GM21515 (cell line): ENCODE results near the gene GHITM.
"Not testable (repeated sequence)": the region's sequence is repeated elsewhere in the genome, so short reads cannot be mapped to it uniquely, and the experiment has no call there.

Experiments used
- ATAC-seq: cut with Tn5 transposase; IDR thresholded peaks from one replicate; pipeline ENCODE4 v1.9.1; 2021; ENCODE audit not compliant: unreplicated experiment

Gene GHITM

GRCh38 chr10:84175436-84175835, 36.1 kb downstream of the GHITM start:
- no peak for ATAC-seq

- no peak for ATAC-seq
Observed at GRCh38 chr10:84176351-84176750, 37.0 kb downstream of the GHITM start.

DNA sequence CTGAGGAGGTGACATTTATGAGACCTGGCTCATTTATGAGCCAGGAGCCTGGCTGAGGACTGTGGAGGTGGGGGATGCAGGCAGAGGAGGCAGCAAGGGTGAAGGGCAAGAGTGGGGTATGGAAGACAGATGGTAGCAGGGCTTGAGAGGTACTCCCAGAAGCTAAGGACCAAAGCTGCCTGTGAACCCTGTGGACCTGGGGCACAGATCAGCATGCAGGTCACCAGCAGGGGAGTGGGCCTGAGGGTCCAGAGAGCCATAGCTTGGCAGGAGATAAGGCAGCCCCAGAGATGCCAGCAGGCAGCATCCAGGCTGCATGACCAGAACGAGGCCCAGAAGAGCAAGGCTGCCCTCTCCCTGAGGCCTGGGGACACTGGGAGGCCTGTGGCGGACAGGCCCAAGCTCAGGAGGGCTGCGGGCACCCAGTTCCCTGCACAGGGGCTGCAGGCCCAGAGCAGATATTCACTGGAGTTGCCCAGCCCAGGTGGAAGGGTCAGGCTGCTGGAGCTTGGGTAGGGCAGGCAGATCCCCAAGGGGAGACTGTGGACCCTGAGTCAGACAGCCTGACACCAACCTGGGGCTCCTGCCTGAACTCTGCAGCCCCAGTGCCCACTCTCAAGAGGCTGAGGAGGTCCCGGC, 37.6 kb downstream of the GHITM start:
- ATAC-seq = no peak

DNA sequence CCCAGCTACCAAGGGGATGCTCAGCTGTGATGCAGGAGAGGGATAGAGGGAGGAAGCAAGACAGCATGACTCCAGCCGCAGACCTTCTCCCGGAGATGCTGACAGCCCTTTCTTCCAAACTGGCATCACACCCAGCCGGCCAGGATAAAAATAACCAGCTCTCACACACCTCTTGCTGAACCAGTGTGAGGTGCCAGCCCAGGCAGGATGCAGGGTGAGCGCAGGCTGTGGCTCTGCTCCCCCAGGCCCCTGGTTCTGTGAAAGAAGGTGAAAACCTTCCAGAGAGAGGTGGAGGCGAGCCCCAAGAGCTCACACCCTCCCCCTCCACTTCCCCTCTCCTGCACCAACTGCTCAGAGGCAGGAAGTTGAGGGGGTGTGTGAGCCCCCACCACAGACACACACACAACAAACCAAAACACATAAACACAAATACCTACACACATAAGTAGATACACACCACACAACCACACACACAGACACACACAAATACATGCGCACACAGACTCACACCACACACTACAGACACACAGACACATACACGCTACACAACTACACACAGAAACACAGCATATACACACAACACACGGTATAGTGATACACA, 38.3 kb downstream of the GHITM start:
- no peak for ATAC-seq

DNA sequence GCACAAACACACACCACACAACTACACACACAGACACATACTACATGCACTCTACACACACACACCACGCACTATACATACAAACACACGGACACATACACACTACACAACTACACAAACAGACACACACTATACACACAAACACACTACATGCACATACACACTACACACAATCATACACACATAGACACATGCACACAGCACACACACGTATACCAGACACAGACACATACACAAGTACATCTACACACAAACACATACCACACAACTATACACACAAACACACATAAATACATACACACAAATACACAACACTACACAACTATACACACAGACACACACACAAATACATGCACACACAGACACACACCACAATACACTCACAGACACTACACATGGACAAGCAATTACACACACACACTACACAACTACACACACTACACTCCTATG, 38.9 kb downstream of the GHITM start:
- ATAC-seq = no peak

DNA sequence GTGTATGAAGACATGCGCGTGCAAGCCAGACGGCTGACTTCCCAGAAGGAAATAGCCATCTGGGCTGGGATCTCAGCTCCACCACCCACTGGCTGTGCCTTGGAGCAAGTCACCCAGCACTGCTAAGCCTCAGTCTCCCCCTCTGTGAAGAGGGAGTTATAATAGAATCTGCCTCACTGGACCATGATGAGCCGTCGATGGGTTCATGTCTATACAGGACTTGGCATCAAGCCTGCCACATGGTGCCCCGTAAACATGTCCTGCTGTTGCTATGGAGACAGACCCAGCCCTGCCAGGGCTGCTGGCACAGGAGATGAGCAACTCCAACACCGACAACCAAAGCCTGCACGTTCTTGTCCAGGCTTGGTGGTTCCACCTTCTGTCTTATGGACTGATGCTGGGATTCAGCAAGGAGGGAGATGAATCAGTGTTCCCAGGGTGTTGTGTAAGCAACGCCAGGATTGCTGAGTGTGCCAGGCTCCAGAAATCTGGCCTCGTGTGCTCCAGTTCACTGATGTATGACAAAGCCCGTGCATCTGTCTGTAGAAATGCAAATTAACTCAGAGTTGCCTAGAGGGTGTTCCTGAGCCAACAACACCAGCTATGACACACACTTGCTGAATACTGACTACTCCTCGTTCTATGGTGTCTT, 39.9 kb downstream of the GHITM start:
- ATAC-seq = peak; percentile 91

DNA sequence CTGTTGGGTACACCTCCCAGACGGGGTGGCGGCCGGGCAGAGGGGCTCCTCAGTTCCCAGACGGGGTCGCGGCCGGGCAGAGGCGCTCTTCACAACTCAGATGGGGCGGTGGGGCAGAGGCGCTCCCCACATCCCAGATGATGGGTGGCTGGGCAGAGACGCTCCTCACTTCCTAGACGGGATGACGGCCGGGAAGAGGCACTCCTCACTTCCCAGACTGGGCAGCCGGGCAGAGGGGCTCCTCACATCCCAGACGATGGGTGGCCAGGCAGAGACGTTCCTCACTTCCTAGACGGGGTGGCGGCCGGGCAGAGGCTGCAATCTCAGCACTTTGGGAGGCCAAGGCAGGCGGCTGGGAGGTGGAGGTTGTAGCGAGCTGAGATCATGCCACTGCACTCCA, 41.1 kb downstream of the GHITM start:
- not testable (repeated sequence) for ATAC-seq

DNA sequence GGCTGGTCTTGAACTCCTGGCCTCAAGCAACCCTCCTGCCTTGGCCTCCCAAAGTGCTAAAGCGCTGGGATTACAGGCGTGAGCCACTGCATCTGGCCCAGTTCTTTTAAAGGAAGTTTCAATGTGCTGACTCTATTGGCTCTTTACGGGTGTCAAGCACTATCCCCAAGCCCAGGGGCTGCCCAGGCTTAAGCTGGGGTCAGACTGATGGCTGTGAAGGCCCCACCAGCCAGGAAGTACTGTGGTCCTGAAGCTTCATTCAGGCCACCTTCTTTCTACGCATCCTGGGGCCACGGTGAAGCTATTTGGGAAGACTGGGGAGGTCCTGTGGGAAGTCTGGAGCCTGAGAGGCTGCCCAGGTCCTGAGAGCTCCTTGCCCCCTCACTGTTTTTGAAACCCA, 42.3 kb downstream of the GHITM start:
- no peak for ATAC-seq

- no peak for ATAC-seq
Observed at GRCh38 chr10:84184517-84184916, 45.2 kb downstream of the GHITM start.

DNA sequence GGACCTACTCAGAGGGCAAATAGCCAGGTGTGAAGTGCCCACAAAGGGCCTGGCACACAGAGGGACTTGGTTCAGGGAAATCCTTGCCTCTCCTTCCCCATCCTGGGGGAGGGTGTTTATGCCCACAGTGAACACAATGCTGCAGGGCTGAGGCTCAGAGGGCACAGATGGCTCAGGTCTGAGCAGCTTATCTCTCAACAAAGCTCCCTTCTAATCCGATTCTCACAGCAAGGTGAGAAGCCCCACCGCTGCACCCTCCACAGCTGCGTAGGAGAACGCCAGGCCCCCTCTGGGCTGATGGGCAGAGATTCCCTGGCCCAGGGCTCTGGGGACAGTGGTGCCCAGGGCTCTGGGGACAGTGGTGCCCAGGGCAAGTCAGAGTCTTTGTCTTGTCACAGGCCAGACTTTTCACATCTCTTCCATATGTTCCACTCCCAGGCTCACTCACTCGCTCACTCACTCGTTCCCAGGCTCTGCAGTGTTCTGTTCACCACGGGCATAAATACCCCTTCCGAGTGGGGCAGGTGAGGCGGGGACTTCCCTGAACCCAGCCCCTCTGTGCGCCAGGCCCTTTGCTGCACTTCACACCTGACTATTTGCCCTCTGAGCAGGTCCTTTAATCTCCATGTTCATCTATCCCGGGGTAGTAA, 46.3 kb downstream of the GHITM start:
- no peak for ATAC-seq

DNA sequence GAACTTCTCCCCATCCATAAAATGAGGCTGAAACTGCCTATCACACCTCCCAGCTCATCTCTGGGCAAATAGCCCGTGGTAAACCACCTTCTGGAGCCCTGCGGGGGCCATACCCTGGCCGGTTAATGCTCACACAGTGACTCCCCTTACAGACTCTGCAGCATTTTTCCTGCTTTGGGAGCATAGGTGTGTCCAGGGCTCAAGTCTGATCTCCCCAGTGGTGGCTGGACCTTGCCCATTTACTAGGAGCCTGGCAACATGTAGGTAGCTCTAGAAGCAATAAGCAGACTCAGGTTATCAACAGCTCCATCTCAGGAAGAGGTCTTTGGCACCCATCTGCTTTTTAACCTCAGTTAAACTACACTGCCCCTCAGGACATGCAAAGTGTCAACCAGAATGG, 49.5 kb downstream of the GHITM start:
- no peak for ATAC-seq

DNA sequence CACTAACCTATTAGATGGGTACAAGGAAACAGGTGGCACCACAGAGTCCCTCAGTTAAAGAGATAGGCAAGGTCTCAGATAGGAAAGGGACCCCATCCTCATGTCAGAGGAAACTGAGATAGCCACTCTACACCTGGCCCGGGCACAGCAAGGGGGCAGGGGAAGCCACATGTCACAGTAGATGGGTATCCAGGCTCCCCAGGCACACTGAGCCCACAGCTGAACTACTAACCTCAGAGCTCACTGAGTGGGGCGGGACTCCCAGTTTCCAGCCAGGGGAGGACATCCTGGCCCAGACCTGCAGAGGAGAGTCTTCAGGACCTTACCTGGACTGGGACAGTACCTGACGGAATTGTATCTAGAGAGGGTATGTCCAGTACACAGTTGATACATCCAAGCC, 51.3 kb downstream of the GHITM start:
- ATAC-seq = no peak

DNA sequence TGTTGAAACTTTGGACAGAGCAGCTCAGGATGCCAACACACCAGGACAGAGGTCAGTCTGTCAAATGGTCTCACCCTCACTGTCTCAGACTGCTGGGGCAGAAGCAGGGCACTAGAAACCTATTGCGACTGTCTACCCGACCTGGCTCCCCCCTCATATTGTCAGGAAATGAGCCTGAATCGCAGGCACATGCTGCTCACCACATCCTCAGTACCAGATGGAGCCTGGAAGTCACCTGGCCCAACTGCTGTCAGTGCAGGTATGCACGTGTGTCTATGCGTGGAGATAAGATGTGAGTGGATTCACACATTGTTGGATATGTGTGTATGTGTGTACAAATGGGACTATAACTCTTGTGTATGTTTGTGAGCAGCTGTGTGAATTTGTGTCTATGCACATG, 51.8 kb downstream of the GHITM start:
- ATAC-seq = no peak

DNA sequence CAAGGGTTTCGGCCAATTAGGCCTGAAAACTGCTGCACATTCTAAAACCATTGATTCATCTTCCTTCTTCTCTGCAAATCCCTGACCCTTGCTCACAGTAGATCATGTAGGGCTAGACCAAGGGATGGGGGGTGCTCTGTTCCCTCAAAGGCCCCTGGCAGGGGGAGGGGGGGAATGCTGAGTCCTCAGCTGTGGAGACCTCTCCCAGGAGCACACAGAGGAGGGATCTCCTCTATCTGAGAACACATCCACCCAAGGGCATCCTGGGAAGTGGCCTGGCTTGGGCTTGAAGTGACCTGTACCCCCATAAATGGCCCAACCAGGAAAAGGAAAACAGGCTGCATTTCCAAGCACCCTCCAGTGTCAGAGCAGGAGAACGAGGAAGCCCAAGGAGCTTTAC, 54.0 kb downstream of the GHITM start:
- no peak for ATAC-seq

DNA sequence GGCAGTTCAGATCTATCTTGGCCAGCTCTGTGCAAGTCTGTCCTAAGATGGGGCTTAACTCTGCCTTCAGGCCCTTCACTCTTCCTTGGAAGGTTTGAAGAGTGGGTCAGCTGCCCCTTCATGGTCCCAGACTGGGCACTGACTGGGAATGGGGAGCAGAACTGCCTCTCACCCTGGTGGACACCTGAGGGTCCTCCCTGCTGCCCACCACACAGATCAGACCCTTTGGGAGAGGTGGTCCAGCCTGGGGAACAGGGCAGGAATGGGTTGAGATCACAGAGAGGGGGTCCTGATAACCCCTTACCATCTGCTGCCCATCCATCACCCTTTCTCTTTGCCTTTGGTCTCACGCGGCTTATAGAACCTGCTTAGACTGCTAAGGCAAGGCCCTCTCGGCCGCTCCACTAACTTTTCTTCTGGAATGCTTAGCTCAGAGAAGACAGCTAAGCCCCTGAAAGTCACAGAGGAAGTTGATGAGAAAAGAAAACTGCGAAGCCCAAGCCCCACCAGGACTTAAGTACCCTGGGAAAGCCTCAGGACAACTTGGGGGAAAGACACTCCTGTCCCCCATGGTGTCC, 54.6 kb downstream of the GHITM start:
- peak; percentile 19 for ATAC-seq

DNA sequence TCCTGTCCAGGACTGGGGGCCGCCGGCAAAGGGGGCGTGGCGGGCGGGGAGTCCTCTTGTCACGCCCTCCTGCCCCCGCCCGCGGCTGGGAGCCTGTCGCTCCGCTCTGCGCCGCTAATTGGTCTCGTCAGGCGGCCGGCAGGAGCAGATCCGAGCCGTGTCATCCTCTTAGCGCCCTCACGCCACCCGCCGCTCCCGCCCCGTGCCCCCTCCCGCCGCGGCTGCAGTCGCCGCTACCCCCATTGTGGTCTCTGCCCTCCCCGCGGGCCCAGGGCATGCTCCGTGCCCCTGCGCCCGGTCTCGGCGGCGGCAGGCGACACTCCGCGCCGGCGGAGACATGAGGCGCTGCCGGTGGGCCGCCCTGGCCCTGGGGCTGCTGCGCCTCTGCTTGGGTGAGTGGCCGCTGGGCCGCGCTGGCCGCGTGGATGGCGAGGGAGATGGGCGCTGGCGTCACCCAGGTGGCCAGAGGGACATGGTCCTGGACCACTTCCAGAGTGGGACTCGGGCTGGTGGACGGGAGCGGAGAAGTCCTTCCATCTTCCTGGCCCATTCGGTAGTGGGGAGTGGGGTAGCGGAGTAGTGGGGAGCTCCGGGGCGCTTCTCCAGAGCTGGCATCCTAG, 55.2 kb downstream of the GHITM start, which contains the start of gene CDHR1:
TSS of gene CDHR1 (plus strand) at position 114 of the 620 bp plus-strand sequence. CDS start at position 338, 224 bp downstream.
- ATAC-seq = peak; percentile 77

GRCh38 chr10:84195044-84195830, 55.9 kb downstream of the GHITM start:
- no peak for ATAC-seq

GRCh38 chr10:84196083-84196482, 56.8 kb downstream of the GHITM start:
- ATAC-seq = no peak

GRCh38 chr10:84196941-84197340, 57.6 kb downstream of the GHITM start:
- ATAC-seq = no peak

DNA sequence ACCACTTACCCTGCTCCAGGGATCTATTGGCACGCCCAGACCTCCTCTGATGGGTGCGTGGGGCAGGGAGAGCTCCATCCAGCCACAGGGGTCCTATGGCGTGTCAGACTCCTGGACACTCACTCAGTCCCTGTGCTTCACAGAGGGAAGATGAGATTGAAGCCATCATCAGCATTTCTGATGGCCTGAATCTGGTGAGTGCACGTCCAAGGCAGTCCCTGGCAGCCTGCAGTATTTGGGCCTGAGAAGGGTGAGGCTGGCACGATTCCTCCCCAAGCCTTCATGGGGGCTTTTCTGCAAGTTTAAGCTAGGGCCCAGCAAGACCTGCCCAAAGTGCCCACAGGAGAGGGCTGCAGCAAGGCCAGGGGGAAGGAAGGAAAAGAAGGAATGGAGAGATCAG, 58.3 kb downstream of the GHITM start:
- ATAC-seq = no peak
